CD8-positive, alpha-beta memory T cell (primary cell): Measurements from ENCODE around the gene BEND5. TPM values are rescaled to one million over a fixed set of nuclear protein-coding genes. Genes with fewer than 3 reads are reported as not detected.

ENCODE experiments used
- CTCF ChIA-PET: fragments of 350-600 bp; sonication (Branson Sonifier 250); formaldehyde crosslinking; loops from one replicate; lab custom pipeline; 2021; ENCODE audit warnings: antibody characterized with exemption; lab: Charles Lee
- POLR2A ChIA-PET: fragments of 350-600 bp; sonication (Branson Sonifier 250); formaldehyde crosslinking; loops from one replicate; lab custom pipeline; 2021; ENCODE audit warnings: antibody characterized with exemption; lab: Charles Lee
- DNase-seq, 5 donors: peaks; one replicate each; pipeline versions ENCODE4 v3.0.0 to v3.0.0-alpha.2; 2020 to 2022; ENCODE audit warnings: mixed read lengths in 1 of 5
- H3K27ac ChIP-seq: one replicate; pipeline ENCODE4 v1.7.0; 2013; ENCODE audit warnings: low read depth, mild to moderate bottlenecking, low read length, moderate library complexity
- H3K27me3 ChIP-seq: 2 replicates; pipeline ENCODE4 v1.7.0; 2013; ENCODE audit warnings: low read length, mild to moderate bottlenecking; ENCODE audit not compliant: insufficient read depth, poor library complexity, severe bottlenecking
- H3K36me3 ChIP-seq: 2 replicates; pipeline ENCODE4 v1.7.0; 2013; ENCODE audit warnings: mild to moderate bottlenecking, low read length, moderate library complexity; ENCODE audit not compliant: insufficient read depth
- H3K4me1 ChIP-seq: 2 replicates; pipeline ENCODE4 v1.7.0; 2013; ENCODE audit warnings: mild to moderate bottlenecking, low read length, moderate library complexity; ENCODE audit not compliant: insufficient read depth
- H3K4me3 ChIP-seq: 2 replicates; pipeline ENCODE4 v1.7.0; 2013; ENCODE audit warnings: mild to moderate bottlenecking, low read length
- H3K9me3 ChIP-seq: 2 replicates; pipeline ENCODE4 v1.7.0; 2013; ENCODE audit warnings: mild to moderate bottlenecking, low read length
- H3K27ac Mint-ChIP-seq, 8 donors: one replicate each; pipeline ENCODE4 v1.8.0; 2020 to 2021; ENCODE audit warnings: mixed read lengths in 8 of 8, mild to moderate bottlenecking in 6 of 8, inconsistent platforms in 3 of 8, moderate library complexity in 3 of 8
- H3K27me3 Mint-ChIP-seq, 2 donors: one replicate each; pipeline ENCODE4 v1.8.0; 2020 to 2021; ENCODE audit warnings: mixed read lengths in 2 of 2, mild to moderate bottlenecking in 1 of 2, moderate library complexity in 1 of 2
- H3K36me3 Mint-ChIP-seq, 3 donors: one replicate each; pipeline ENCODE4 v1.8.0; 2020 to 2021; ENCODE audit warnings: mixed read lengths in 3 of 3, inconsistent platforms in 1 of 3, mild to moderate bottlenecking in 1 of 3
- H3K4me1 Mint-ChIP-seq, 3 donors: one replicate each; pipeline ENCODE4 v1.8.0; 2020 to 2021; ENCODE audit warnings: mixed read lengths in 3 of 3, inconsistent platforms in 1 of 3, mild to moderate bottlenecking in 1 of 3
- H3K4me3 Mint-ChIP-seq, 7 donors: one replicate each; pipeline ENCODE4 v1.8.0; 2020 to 2021; ENCODE audit warnings: mixed read lengths in 7 of 7, mild to moderate bottlenecking in 6 of 7, moderate library complexity in 4 of 7, inconsistent platforms in 2 of 7
- H3K9me3 Mint-ChIP-seq, 5 donors: one replicate each; pipeline ENCODE4 v1.8.0; 2020 to 2022; ENCODE audit warnings: mixed read lengths in 5 of 5, mild to moderate bottlenecking in 3 of 5, moderate library complexity in 2 of 5, inconsistent platforms in 1 of 5
- polyA plus RNA-seq: library from polyadenylated mRNA; unstranded; fragments of 300-500 nt; fragmentation: Illumina TruSeq; gene quantifications from one replicate; pipeline ENCODE4 v1.2.3, GENCODE V29; 2021
- total RNA-seq, 2 experiments: library from RNA; stranded (reverse); gene quantifications; one replicate each; pipeline ENCODE4 v1.2.3, GENCODE V29; 2021

Gene BEND5
- total and polyA plus RNA-seq, 3 experiments from 2014 or later: 0.55 to 3.1 (median 1.1) TPM

GRCh38 chr1:48803474-48803873, 26.8 kb upstream of the BEND5 start:
- no peaks in the 10 kb centered on the region for H3K4me1 ChIP-seq
- no peaks in the 10 kb centered on the region for H3K27me3 ChIP-seq
- Mint-ChIP-seq H3K4me1 (no peaks in the 10 kb centered on the region), H3K9me3 (peaks cover 0 to 2% (median 0%) of the 10 kb centered on the region in 5 donors), H3K4me3 (no peak overlapping the region), H3K36me3 (no peaks in the 10 kb centered on the region), H3K27me3 (peaks cover 0 to 3% of the 10 kb centered on the region in 2 donors), H3K27ac (no peak overlapping the region)
- no peaks in the 10 kb centered on the region for H3K9me3 ChIP-seq
- POLR2A ChIA-PET: no interaction called here
- H3K4me3 ChIP-seq: no peak overlapping the region
- no peak for DNase-seq
- CTCF ChIA-PET: no interaction called here
- no peaks in the 10 kb centered on the region for H3K36me3 ChIP-seq
- no peak overlapping the region for H3K27ac ChIP-seq

GRCh38 chr1:48794816-48795215, 18.1 kb upstream of the BEND5 start:
- no peaks in the 10 kb centered on the region for H3K4me1 ChIP-seq
- H3K36me3 Mint-ChIP-seq: no peaks in the 10 kb centered on the region
- no peak overlapping the region for H3K27ac ChIP-seq

GRCh38 chr1:48793863-48794262, 17.2 kb upstream of the BEND5 start:
- no peak for DNase-seq
- Histone ChIP-seq H3K9me3 (no peaks in the 10 kb centered on the region), H3K27ac (no peak overlapping the region), H3K36me3 (no peaks in the 10 kb centered on the region), H3K4me3 (no peak overlapping the region), H3K4me1 (no peaks in the 10 kb centered on the region), H3K27me3 (no peaks in the 10 kb centered on the region)
- ChIA-PET CTCF (no interaction called here), POLR2A (no interaction called here)
- no peaks in the 10 kb centered on the region for H3K4me1 Mint-ChIP-seq
- peaks cover 0 to 2% (median 0%) of the 10 kb centered on the region in 5 donors for H3K9me3 Mint-ChIP-seq
- peaks cover 0 to 1% of the 10 kb centered on the region in 2 donors for H3K27me3 Mint-ChIP-seq
- H3K36me3 Mint-ChIP-seq: no peaks in the 10 kb centered on the region
- H3K27ac Mint-ChIP-seq: no peak overlapping the region
- H3K4me3 Mint-ChIP-seq: no peak overlapping the region

More at GRCh38 chr1:48794816-48795215, 18.1 kb upstream of the BEND5 start:
- POLR2A ChIA-PET: no interaction called here
- no peak for DNase-seq
- no peaks in the 10 kb centered on the region for H3K36me3 ChIP-seq
- no peak overlapping the region for H3K4me3 Mint-ChIP-seq
- no peaks in the 10 kb centered on the region for H3K27me3 ChIP-seq
- no peaks in the 10 kb centered on the region for H3K4me1 Mint-ChIP-seq
- no peaks in the 10 kb centered on the region for H3K9me3 ChIP-seq
- peaks cover 0 to 2% (median 0%) of the 10 kb centered on the region in 5 donors for H3K9me3 Mint-ChIP-seq
- CTCF ChIA-PET: no interaction called here
- peaks cover 0 to 1% of the 10 kb centered on the region in 2 donors for H3K27me3 Mint-ChIP-seq
- H3K27ac Mint-ChIP-seq: no peak overlapping the region
- H3K4me3 ChIP-seq: no peak overlapping the region

- H3K27me3 ChIP-seq: no peaks in the 10 kb centered on the region
- no peak overlapping the region for H3K4me3 ChIP-seq
- Mint-ChIP-seq H3K9me3 (peaks cover 0 to 2% (median 0%) of the 10 kb centered on the region in 5 donors), H3K27me3 (peaks cover 0 to 1% of the 10 kb centered on the region in 2 donors), H3K4me3 (no peak overlapping the region), H3K27ac (no peak overlapping the region), H3K4me1 (no peaks in the 10 kb centered on the region), H3K36me3 (no peaks in the 10 kb centered on the region)
- H3K9me3 ChIP-seq: no peaks in the 10 kb centered on the region
- CTCF ChIA-PET: no interaction called here
- POLR2A ChIA-PET: no interaction called here
- H3K4me1 ChIP-seq: no peaks in the 10 kb centered on the region
- H3K27ac ChIP-seq: no peak overlapping the region
- no peak for DNase-seq
- H3K36me3 ChIP-seq: no peaks in the 10 kb centered on the region
These were observed 16.3 kb upstream of the BEND5 start for GRCh38 chr1:48792961-48793360.

- no peaks in the 10 kb centered on the region for H3K9me3 ChIP-seq
- no peak overlapping the region for H3K27ac ChIP-seq
- H3K36me3 ChIP-seq: no peaks in the 10 kb centered on the region
- no peak overlapping the region for H3K4me3 ChIP-seq
- H3K4me3 Mint-ChIP-seq: no peak overlapping the region
- peaks cover 0 to 4% (median 0%) of the 10 kb centered on the region in 5 donors for H3K9me3 Mint-ChIP-seq
- POLR2A ChIA-PET: no interaction called here
- H3K36me3 Mint-ChIP-seq: no peaks in the 10 kb centered on the region
- H3K4me1 ChIP-seq: no peaks in the 10 kb centered on the region
- peaks cover 3% of the 10 kb centered on the region in 2 donors for H3K27me3 Mint-ChIP-seq
- DNase-seq: no peak
- H3K27ac Mint-ChIP-seq: no peak overlapping the region
- no peaks in the 10 kb centered on the region for H3K27me3 ChIP-seq
- H3K4me1 Mint-ChIP-seq: no peaks in the 10 kb centered on the region
- CTCF ChIA-PET: no interaction called here
These were observed 13.7 kb upstream of the BEND5 start for GRCh38 chr1:48790397-48790796.

- Mint-ChIP-seq H3K27ac (no peak overlapping the region), H3K4me1 (no peaks in the 10 kb centered on the region), H3K4me3 (no peak overlapping the region), H3K27me3 (peaks cover 3% of the 10 kb centered on the region in 2 donors), H3K36me3 (no peaks in the 10 kb centered on the region), H3K9me3 (peaks cover 0 to 6% (median 0%) of the 10 kb centered on the region in 5 donors)
- ChIA-PET CTCF (no interaction called here), POLR2A (no interaction called here)
- DNase-seq: no peak
- no peaks in the 10 kb centered on the region for H3K27me3 ChIP-seq
- no peaks in the 10 kb centered on the region for H3K36me3 ChIP-seq
- no peak overlapping the region for H3K4me3 ChIP-seq
- H3K4me1 ChIP-seq: no peaks in the 10 kb centered on the region
- no peaks in the 10 kb centered on the region for H3K9me3 ChIP-seq
- H3K27ac ChIP-seq: no peak overlapping the region
These were observed 13.2 kb upstream of the BEND5 start for GRCh38 chr1:48789903-48790302.

GRCh38 chr1:48785869-48786268, 9.2 kb upstream of the BEND5 start:
- Mint-ChIP-seq H3K4me3 (no peak overlapping the region), H3K27me3 (peaks cover 3% of the 10 kb centered on the region in 2 donors), H3K4me1 (no peaks in the 10 kb centered on the region), H3K27ac (no peak overlapping the region), H3K9me3 (peaks cover 0 to 6% (median 0%) of the 10 kb centered on the region in 5 donors), H3K36me3 (no peaks in the 10 kb centered on the region)
- Histone ChIP-seq H3K27me3 (no peaks in the 10 kb centered on the region), H3K9me3 (no peaks in the 10 kb centered on the region), H3K27ac (no peak overlapping the region), H3K4me1 (no peaks in the 10 kb centered on the region), H3K36me3 (no peaks in the 10 kb centered on the region), H3K4me3 (no peak overlapping the region)
- ChIA-PET POLR2A (no interaction called here), CTCF (no interaction called here)
- no peak for DNase-seq

GRCh38 chr1:48784301-48784700, 7.6 kb upstream of the BEND5 start:
- Mint-ChIP-seq H3K27me3 (peaks cover 2 to 3% of the 10 kb centered on the region in 2 donors), H3K9me3 (peaks cover 0 to 6% (median 0%) of the 10 kb centered on the region in 5 donors), H3K36me3 (no peaks in the 10 kb centered on the region), H3K27ac (no peak overlapping the region), H3K4me1 (no peaks in the 10 kb centered on the region), H3K4me3 (no peak overlapping the region)
- no peaks in the 10 kb centered on the region for H3K27me3 ChIP-seq
- H3K36me3 ChIP-seq: no peaks in the 10 kb centered on the region
- no peaks in the 10 kb centered on the region for H3K4me1 ChIP-seq
- H3K4me3 ChIP-seq: no peak overlapping the region
- CTCF ChIA-PET: no interaction called here
- no peak overlapping the region for H3K27ac ChIP-seq
- H3K9me3 ChIP-seq: no peaks in the 10 kb centered on the region
- POLR2A ChIA-PET: no interaction called here
- no peak for DNase-seq
